Activated CD8-positive, alpha-beta T cell treated with anti-CD3 and anti-CD28 coated beads, Interleukin-2, amount 10 ng/mL, durations not matched to agents 7 days and 5 days (primary cell): ENCODE data around the gene DCBLD2. TPM values are rescaled to one million over a fixed set of nuclear protein-coding genes. Genes with fewer than 3 reads are reported as not detected.
"Not testable (repeated sequence)": the region's sequence is repeated elsewhere in the genome, so short reads cannot be mapped to it uniquely, and the experiment has no call there.

Experiments
- ATAC-seq: fragments of 150-1000 bp; cut with Tn5 transposase; one replicate; pipeline ENCODE4 v1.10.0; 2021; ENCODE audit warnings: moderate library complexity
- CTCF ChIA-PET: fragments of 350-600 bp; sonication (Branson Sonifier 250); formaldehyde crosslinking; loops from one replicate; lab custom pipeline; 2021; ENCODE audit warnings: antibody characterized with exemption; lab: Charles Lee
- POLR2A ChIA-PET: fragments of 350-600 bp; sonication (Branson Sonifier 250); formaldehyde crosslinking; loops from one replicate; lab custom pipeline; 2021; ENCODE audit warnings: antibody characterized with exemption; lab: Charles Lee
- DNase-seq: peaks from one replicate; pipeline ENCODE4 v3.0.0-alpha.2; 2020
- H3K27ac Mint-ChIP-seq: one replicate; pipeline ENCODE4 v1.8.0; 2021; ENCODE audit warnings: mild to moderate bottlenecking, mixed read lengths
- H3K27me3 Mint-ChIP-seq: one replicate; pipeline ENCODE4 v1.8.0; 2021; ENCODE audit warnings: low read depth, mixed read lengths
- H3K36me3 Mint-ChIP-seq: one replicate; pipeline ENCODE4 v1.8.0; 2021; ENCODE audit warnings: low read depth, mixed read lengths
- H3K4me1 Mint-ChIP-seq: one replicate; pipeline ENCODE4 v1.8.0; 2021; ENCODE audit warnings: low read depth, mixed read lengths
- H3K4me3 Mint-ChIP-seq: one replicate; pipeline ENCODE4 v1.8.0; 2021; ENCODE audit warnings: mild to moderate bottlenecking, mixed read lengths
- H3K9me3 Mint-ChIP-seq: one replicate; pipeline ENCODE4 v1.8.0; 2022; ENCODE audit warnings: mixed read lengths; ENCODE audit not compliant: insufficient read depth
- total RNA-seq, 2 experiments: library from RNA; stranded (reverse); gene quantifications; one replicate each; pipeline ENCODE4 v1.2.3, GENCODE V29; 2021

The DCBLD2 gene
- total RNA-seq, 2 experiments from 2014 or later = 1.2 to 1.3 TPM

DNA sequence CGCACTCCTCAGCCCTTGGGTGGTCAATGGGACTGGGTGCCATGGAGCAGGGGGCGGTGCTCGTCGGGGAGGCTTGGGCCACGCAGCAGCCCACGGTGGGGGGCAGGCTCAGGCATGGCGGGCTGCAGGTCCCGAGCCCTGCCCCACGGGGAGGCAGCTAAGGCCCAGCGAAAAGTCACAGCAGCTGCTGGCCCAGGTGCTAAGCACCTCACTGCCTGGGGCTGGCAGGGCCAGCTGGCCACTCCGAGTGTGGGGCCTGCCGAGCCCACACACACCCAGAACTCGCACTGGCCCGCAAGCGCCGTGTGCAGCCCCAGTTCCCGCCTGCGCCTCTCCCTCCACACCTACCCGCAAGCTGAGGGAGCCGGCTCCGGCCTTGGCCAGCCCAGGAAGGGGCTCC lies 43.5 kb downstream of the DCBLD2 start:
- DNase-seq, POLR2A ChIA-PET, H3K27ac Mint-ChIP-seq, H3K4me1 Mint-ChIP-seq, H3K27me3 Mint-ChIP-seq, H3K4me3 Mint-ChIP-seq, CTCF ChIA-PET, H3K36me3 Mint-ChIP-seq, ATAC-seq, H3K9me3 Mint-ChIP-seq: not testable (repeated sequence)

GRCh38 chr3:98857258-98857657 lies 44.2 kb downstream of the DCBLD2 start:
- ATAC-seq, H3K4me1 Mint-ChIP-seq, H3K4me3 Mint-ChIP-seq, H3K27ac Mint-ChIP-seq, H3K36me3 Mint-ChIP-seq, POLR2A ChIA-PET, DNase-seq, CTCF ChIA-PET, H3K9me3 Mint-ChIP-seq, H3K27me3 Mint-ChIP-seq: not testable (repeated sequence)

DNA sequence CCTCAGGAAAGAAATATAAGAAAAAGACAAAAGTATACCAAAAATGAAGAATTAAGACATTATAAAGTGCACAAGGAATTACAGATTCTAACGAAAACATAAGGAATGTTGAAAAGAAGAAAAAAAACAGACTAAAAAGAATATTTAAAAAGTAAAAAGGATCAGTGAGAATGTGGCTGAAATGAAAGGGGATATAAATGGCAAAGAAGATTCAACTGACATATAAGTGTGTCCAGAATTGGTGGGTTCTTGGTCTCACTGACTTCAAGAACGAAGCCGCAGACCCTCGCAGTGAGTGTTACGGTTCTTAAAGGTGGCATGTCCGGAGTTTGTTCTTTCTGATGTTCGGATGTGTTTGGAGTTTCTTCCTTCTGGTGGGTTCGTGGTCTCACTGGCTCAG lies 44.8 kb downstream of the DCBLD2 start:
- Mint-ChIP-seq H3K9me3 (peaks cover 5% of the 10 kb centered on the region), H3K27ac (no peak overlapping the region), H3K36me3 (no peaks in the 10 kb centered on the region), H3K27me3 (no peaks in the 10 kb centered on the region), H3K4me1 (no peaks in the 10 kb centered on the region), H3K4me3 (no peak overlapping the region)
- CTCF ChIA-PET = interaction anchor here (3.3 kb wide), 1 partner anchor 11 kb away, joined by 8 read pairs; no protein-coding TSS in a partner anchor
- POLR2A ChIA-PET = no interaction called here
- ATAC-seq = no peak
- no peak for DNase-seq

GRCh38 chr3:98855806-98856400 lies 45.6 kb downstream of the DCBLD2 start:
- no peaks in the 10 kb centered on the region for H3K4me1 Mint-ChIP-seq
- H3K27me3 Mint-ChIP-seq = no peaks in the 10 kb centered on the region

DNA sequence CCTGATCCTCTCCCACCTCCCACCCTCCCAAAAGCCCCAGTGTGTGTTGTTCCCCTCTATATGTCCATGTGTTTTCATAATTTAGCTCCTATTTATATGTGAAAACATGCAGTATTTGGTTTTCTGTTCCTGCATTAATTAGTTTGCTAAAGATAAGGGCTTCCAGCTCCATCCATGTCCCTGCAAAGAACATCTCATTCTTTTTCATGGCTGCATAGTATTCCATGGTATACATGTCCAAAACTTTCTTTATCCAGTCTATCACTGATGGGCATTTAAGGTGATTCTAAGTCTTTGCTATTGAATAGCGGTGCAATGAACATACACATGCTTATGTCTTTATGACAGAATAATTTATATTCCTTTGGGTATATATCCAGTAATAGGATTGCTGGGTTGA lies 53.4 kb downstream of the DCBLD2 start:
- Mint-ChIP-seq H3K27ac (no peak overlapping the region), H3K36me3 (no peaks in the 10 kb centered on the region), H3K27me3 (no peaks in the 10 kb centered on the region), H3K4me1 (no peaks in the 10 kb centered on the region), H3K9me3 (no peaks in the 10 kb centered on the region), H3K4me3 (no peak overlapping the region)
- no peak for DNase-seq
- POLR2A ChIA-PET = no interaction called here
- CTCF ChIA-PET = no interaction called here
- ATAC-seq = no peak

More at GRCh38 chr3:98855806-98856400, 45.6 kb downstream of the DCBLD2 start:
- peaks cover 5% of the 10 kb centered on the region for H3K9me3 Mint-ChIP-seq
- ATAC-seq = no peak
- H3K4me3 Mint-ChIP-seq = no peak overlapping the region
- ChIA-PET CTCF (interaction anchor here (3.3 kb wide), 1 partner anchor 10 kb away, joined by 8 read pairs; no protein-coding TSS in a partner anchor), POLR2A (no interaction called here)
- DNase-seq = no peak
- H3K27ac Mint-ChIP-seq = no peak overlapping the region
- H3K36me3 Mint-ChIP-seq = no peaks in the 10 kb centered on the region

DNA sequence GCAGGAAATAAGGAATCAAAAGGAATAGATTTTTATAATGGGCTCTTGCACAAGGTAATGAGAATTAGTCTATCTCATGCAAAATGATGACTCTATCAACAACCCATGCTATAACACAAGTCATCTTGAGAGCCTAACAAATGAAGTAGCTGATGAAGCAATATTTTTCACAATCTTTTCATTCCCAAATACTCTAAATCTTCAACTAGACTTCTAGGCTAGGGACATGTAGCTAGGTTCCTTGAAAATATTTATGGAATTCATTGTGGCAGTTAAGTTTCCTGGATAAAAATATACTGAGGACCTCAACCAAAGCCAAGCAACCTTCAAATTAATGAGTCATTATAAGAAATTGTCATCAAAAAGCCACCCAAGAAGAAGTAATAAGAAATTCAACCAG lies 55.4 kb downstream of the DCBLD2 start:
- no peak overlapping the region for H3K27ac Mint-ChIP-seq
- H3K9me3 Mint-ChIP-seq = no peaks in the 10 kb centered on the region
- no peaks in the 10 kb centered on the region for H3K4me1 Mint-ChIP-seq
- no peak overlapping the region for H3K4me3 Mint-ChIP-seq
- H3K27me3 Mint-ChIP-seq = no peaks in the 10 kb centered on the region
- ATAC-seq (no peak), DNase-seq (no peak)
- POLR2A ChIA-PET = no interaction called here
- CTCF ChIA-PET = interaction anchor here (2.1 kb wide), 1 partner anchor 9 kb away, joined by 8 read pairs; no protein-coding TSS in a partner anchor
- no peaks in the 10 kb centered on the region for H3K36me3 Mint-ChIP-seq

DNA sequence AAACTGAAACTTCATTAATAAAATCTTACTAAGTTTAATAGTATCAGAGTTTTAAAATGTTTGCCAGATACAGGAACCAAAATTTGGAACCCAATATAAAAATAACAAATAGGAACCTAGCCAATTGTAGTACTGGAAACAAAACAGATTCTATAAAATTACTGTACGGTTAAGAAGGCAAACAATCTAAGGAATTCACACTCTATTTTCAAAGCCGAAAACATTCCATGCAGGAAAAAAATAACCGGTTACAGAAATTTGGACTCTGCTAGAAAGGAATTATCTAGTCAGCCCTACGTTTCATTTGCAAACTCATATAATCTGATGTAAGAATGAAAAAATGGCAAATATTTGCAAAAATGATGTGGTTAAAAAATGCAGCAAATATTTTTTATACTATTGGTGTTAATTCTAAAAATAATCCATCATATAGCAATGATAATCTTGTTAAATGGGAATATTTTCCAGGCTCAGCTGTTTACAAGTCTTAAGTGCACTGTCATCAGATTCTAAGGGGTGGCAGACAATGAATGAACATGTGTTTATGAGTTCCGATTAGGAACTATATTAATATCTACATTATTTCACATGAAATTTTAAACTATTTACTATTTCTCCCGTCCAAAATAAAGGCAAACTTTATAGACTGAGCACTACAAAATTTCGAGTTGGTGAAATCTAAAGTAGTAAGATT lies 58.1 kb downstream of the DCBLD2 start:
- no peaks in the 10 kb centered on the region for H3K36me3 Mint-ChIP-seq
- H3K27me3 Mint-ChIP-seq = no peaks in the 10 kb centered on the region
- no peak for ATAC-seq
- no peaks in the 10 kb centered on the region for H3K4me1 Mint-ChIP-seq
- no peaks in the 10 kb centered on the region for H3K9me3 Mint-ChIP-seq
- CTCF ChIA-PET = no interaction called here
- DNase-seq = no peak
- no peak overlapping the region for H3K4me3 Mint-ChIP-seq
- no peak overlapping the region for H3K27ac Mint-ChIP-seq
- POLR2A ChIA-PET = no interaction called here

GRCh38 chr3:98839846-98840245 lies 61.6 kb downstream of the DCBLD2 start:
- no peaks in the 10 kb centered on the region for H3K4me1 Mint-ChIP-seq
- H3K9me3 Mint-ChIP-seq = no peaks in the 10 kb centered on the region
- no peaks in the 10 kb centered on the region for H3K27me3 Mint-ChIP-seq
- ChIA-PET POLR2A (no interaction called here), CTCF (no interaction called here)
- no peak overlapping the region for H3K4me3 Mint-ChIP-seq
- H3K27ac Mint-ChIP-seq = no peak overlapping the region
- ATAC-seq = no peak
- no peak for DNase-seq
- H3K36me3 Mint-ChIP-seq = no peaks in the 10 kb centered on the region

DNA sequence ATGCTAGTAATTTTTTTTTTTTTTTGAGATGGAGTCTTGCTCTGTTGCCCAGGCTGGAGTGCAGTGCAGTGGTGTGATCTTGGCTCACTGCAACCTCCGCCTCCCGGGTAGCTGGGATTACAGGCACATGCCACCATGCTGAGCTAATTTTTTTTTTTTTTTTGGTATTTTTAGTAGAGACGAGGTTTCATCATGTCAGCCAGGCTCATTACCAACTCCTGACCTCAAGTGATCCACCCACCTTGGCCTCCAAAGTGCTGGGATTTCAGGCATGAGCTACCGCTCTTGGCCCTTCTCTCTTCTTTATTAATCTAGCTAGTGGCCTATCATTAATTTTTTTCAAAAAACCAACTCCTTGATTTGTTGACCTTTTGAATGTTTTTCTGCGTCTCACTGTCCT lies 70.4 kb downstream of the DCBLD2 start:
- CTCF ChIA-PET = interaction anchor here (0.6 kb wide), 1 partner anchor 648 kb away, joined by 3 read pairs; no protein-coding TSS in a partner anchor

GRCh38 chr3:98829246-98829832 lies 72.2 kb downstream of the DCBLD2 start:
- no peak overlapping the region for H3K4me3 Mint-ChIP-seq
- no peak overlapping the region for H3K27ac Mint-ChIP-seq
- no peak for DNase-seq
- ChIA-PET POLR2A (no interaction called here), CTCF (no interaction called here)
- H3K36me3 Mint-ChIP-seq = no peaks in the 10 kb centered on the region
- no peaks in the 10 kb centered on the region for H3K9me3 Mint-ChIP-seq
- ATAC-seq = no peak
- H3K4me1 Mint-ChIP-seq = no peaks in the 10 kb centered on the region
- H3K27me3 Mint-ChIP-seq = no peaks in the 10 kb centered on the region

More for the DNA sequence above, 70.4 kb downstream of the DCBLD2 start:
- H3K9me3 Mint-ChIP-seq, H3K4me3 Mint-ChIP-seq, H3K36me3 Mint-ChIP-seq, H3K4me1 Mint-ChIP-seq, H3K27ac Mint-ChIP-seq, H3K27me3 Mint-ChIP-seq, POLR2A ChIA-PET, ATAC-seq, DNase-seq: not testable (repeated sequence)

GRCh38 chr3:98827221-98827920 lies 74.1 kb downstream of the DCBLD2 start:
- DNase-seq (no peak), ATAC-seq (no peak)
- Mint-ChIP-seq H3K27ac (no peak overlapping the region), H3K4me1 (no peaks in the 10 kb centered on the region), H3K9me3 (no peaks in the 10 kb centered on the region), H3K36me3 (no peaks in the 10 kb centered on the region), H3K27me3 (no peaks in the 10 kb centered on the region), H3K4me3 (no peak overlapping the region)
- ChIA-PET CTCF (interaction anchor here (2.5 kb wide), 1 partner anchor 10 kb away, joined by 13 read pairs; no protein-coding TSS in a partner anchor), POLR2A (no interaction called here)
